CD4-positive, alpha-beta memory T cell (primary cell): ENCODE results near the gene ETV6. TPM values are rescaled to one million over a fixed set of nuclear protein-coding genes. Genes with fewer than 3 reads are reported as not detected.
A peak's percentile ranks its signal among the peaks of the same experiment; 100 is the strongest.

ENCODE experiments used
- CTCF ChIA-PET: fragments of 350-600 bp; sonication (Branson Sonifier 250); formaldehyde crosslinking; loops from one replicate; lab custom pipeline; 2021; ENCODE audit warnings: inconsistent platforms; ENCODE audit not compliant: partially characterized antibody; lab: Charles Lee
- POLR2A ChIA-PET: fragments of 350-600 bp; sonication (Branson Sonifier 250); formaldehyde crosslinking; loops from one replicate; lab custom pipeline; 2021; ENCODE audit not compliant: partially characterized antibody; lab: Charles Lee
- DNase-seq, 5 donors: peaks; one replicate each; pipeline versions ENCODE4 v3.0.0 to v3.0.0-alpha.2; 2020 to 2022; ENCODE audit warnings: mixed read lengths in 1 of 5
- H3K27ac ChIP-seq: one replicate; pipeline ENCODE4 v1.7.0; 2013; ENCODE audit warnings: low read depth, low read length
- H3K27me3 ChIP-seq: 2 replicates; pipeline ENCODE4 v1.7.0; 2013; ENCODE audit warnings: mild to moderate bottlenecking, low read length, moderate library complexity; ENCODE audit not compliant: insufficient read depth
- H3K36me3 ChIP-seq: 2 replicates; pipeline ENCODE4 v1.7.0; 2013; ENCODE audit warnings: mild to moderate bottlenecking, low read length, moderate library complexity; ENCODE audit not compliant: insufficient read depth
- H3K4me1 ChIP-seq: 2 replicates; pipeline ENCODE4 v1.7.0; 2013; ENCODE audit warnings: mild to moderate bottlenecking, low read length, moderate library complexity; ENCODE audit not compliant: insufficient read depth
- H3K4me3 ChIP-seq, 2 donors: one replicate each; pipeline ENCODE4 v1.7.0; 2013; ENCODE audit warnings: low read length in 2 of 2, mild to moderate bottlenecking in 1 of 2
- H3K9me3 ChIP-seq, 2 donors: one replicate each; pipeline ENCODE4 v1.7.0; 2013; ENCODE audit warnings: low read length in 2 of 2, control low read depth in 1 of 2; ENCODE audit not compliant: control insufficient read depth in 1 of 2
- H3K27ac Mint-ChIP-seq, 7 donors: one replicate each; pipeline ENCODE4 v1.8.0; 2020 to 2021; ENCODE audit warnings: mixed read lengths in 7 of 7, mild to moderate bottlenecking in 6 of 7, inconsistent platforms in 3 of 7, moderate library complexity in 3 of 7
- H3K27me3 Mint-ChIP-seq, 2 donors: one replicate each; pipeline ENCODE4 v1.8.0; 2020 to 2021; ENCODE audit warnings: mixed read lengths in 2 of 2
- H3K36me3 Mint-ChIP-seq, 2 donors: one replicate each; pipeline ENCODE4 v1.8.0; 2020 to 2021; ENCODE audit warnings: mixed read lengths in 2 of 2, inconsistent platforms in 1 of 2, mild to moderate bottlenecking in 1 of 2
- H3K4me1 Mint-ChIP-seq, 4 donors: one replicate each; pipeline ENCODE4 v1.8.0; 2020 to 2021; ENCODE audit warnings: mixed read lengths in 4 of 4, mild to moderate bottlenecking in 1 of 4
- H3K4me3 Mint-ChIP-seq, 8 donors: one replicate each; pipeline ENCODE4 v1.8.0; 2020 to 2021; ENCODE audit warnings: mixed read lengths in 8 of 8, mild to moderate bottlenecking in 7 of 8, moderate library complexity in 6 of 8, inconsistent platforms in 3 of 8
- H3K9me3 Mint-ChIP-seq, 8 donors: one replicate each; pipeline ENCODE4 v1.8.0; 2020 to 2021; ENCODE audit warnings: mixed read lengths in 8 of 8, mild to moderate bottlenecking in 5 of 8, inconsistent platforms in 3 of 8, moderate library complexity in 1 of 8
- intact Hi-C: fragments of 100-400 bp; cut with micrococcal nuclease; formaldehyde crosslinking; loops from one replicate; pipeline ENCODE4 v1.15.1; 2023
- polyA plus RNA-seq, 2 donors: library from polyadenylated mRNA; unstranded; fragments of 300-500 nt; fragmentation: Illumina TruSeq; gene quantifications; one replicate each; pipeline ENCODE4 v1.2.3, GENCODE V29; 2021
- total RNA-seq, 2 experiments: library from RNA; stranded (reverse); gene quantifications; one replicate each; pipeline ENCODE4 v1.2.3, GENCODE V29; 2021

Gene ETV6
- total and polyA plus RNA-seq, 4 experiments from 2014 or later: 3.3 to 43.9 (median 25.7) TPM

- peaks cover 6 to 8% of the 10 kb centered on the region in 2 donors for H3K36me3 Mint-ChIP-seq
- peaks cover 24 to 62% (median 42%) of the 10 kb centered on the region in 4 donors for H3K4me1 Mint-ChIP-seq
- no peaks in the 10 kb centered on the region for H3K9me3 ChIP-seq
- no peak overlapping the region for H3K4me3 Mint-ChIP-seq
- no peak for DNase-seq
- no peak overlapping the region for H3K27ac ChIP-seq
- ChIA-PET CTCF (interaction anchor here (0.7 to 2.7 kb wide), 3 partner anchors 14 to 287 kb away, joined by 3 to 6 read pairs (median 6); no protein-coding TSS in a partner anchor), POLR2A (interaction anchor here (0.6 kb wide), 1 partner anchor 15 kb away, joined by 3 read pairs; no protein-coding TSS in a partner anchor)
- no peak overlapping the region for H3K4me3 ChIP-seq
- no peaks in the 10 kb centered on the region for H3K27me3 Mint-ChIP-seq
- intact Hi-C loops: no loop called here
- no peaks in the 10 kb centered on the region for H3K36me3 ChIP-seq
- no peaks in the 10 kb centered on the region for H3K9me3 Mint-ChIP-seq
- H3K27ac Mint-ChIP-seq: peak overlapping the region in 1 of 7 donors; percentile 6
- H3K27me3 ChIP-seq: no peaks in the 10 kb centered on the region
- H3K4me1 ChIP-seq: peaks cover 9% of the 10 kb centered on the region
Observed at GRCh38 chr12:11746024-11746771, 96.7 kb downstream of the ETV6 start.

- CTCF ChIA-PET: interaction anchor here (0.7 to 1.8 kb wide), 3 partner anchors 15 to 287 kb away, joined by 3 to 6 read pairs (median 4); no protein-coding TSS in a partner anchor
- H3K27ac ChIP-seq: no peak overlapping the region
- H3K4me1 ChIP-seq: no peaks in the 10 kb centered on the region
- Mint-ChIP-seq H3K27ac (no peak overlapping the region), H3K9me3 (no peaks in the 10 kb centered on the region), H3K27me3 (no peaks in the 10 kb centered on the region), H3K36me3 (peaks cover 11% of the 10 kb centered on the region in 2 donors), H3K4me3 (no peak overlapping the region), H3K4me1 (peaks cover 19 to 55% (median 39%) of the 10 kb centered on the region in 4 donors)
- POLR2A ChIA-PET: interaction anchor here (0.6 to 1.5 kb wide), 3 partner anchors 10 to 16 kb away, joined by 3 to 4 read pairs (median 3); no protein-coding TSS in a partner anchor
- no peaks in the 10 kb centered on the region for H3K36me3 ChIP-seq
- no peaks in the 10 kb centered on the region for H3K27me3 ChIP-seq
- H3K9me3 ChIP-seq: no peaks in the 10 kb centered on the region
- intact Hi-C loops: no loop called here
- no peak for DNase-seq
- H3K4me3 ChIP-seq: no peak overlapping the region
Observed at GRCh38 chr12:11746940-11747716, 97.7 kb downstream of the ETV6 start.

- H3K9me3 Mint-ChIP-seq: no peaks in the 10 kb centered on the region
- intact Hi-C loops: no loop called here
- DNase-seq: no peak
- ChIA-PET POLR2A (interaction anchor here (0.7 to 1.5 kb wide), 2 partner anchors 9 to 13 kb away, joined by 3 to 4 read pairs; no protein-coding TSS in a partner anchor), CTCF (interaction anchor here (1.1 to 1.8 kb wide), 2 partner anchors 16 to 65 kb away, joined by 3 to 6 read pairs; no protein-coding TSS in a partner anchor)
- Histone ChIP-seq H3K36me3 (no peaks in the 10 kb centered on the region), H3K27me3 (no peaks in the 10 kb centered on the region), H3K9me3 (no peaks in the 10 kb centered on the region), H3K27ac (no peak overlapping the region), H3K4me1 (no peaks in the 10 kb centered on the region), H3K4me3 (no peak overlapping the region)
- no peak overlapping the region for H3K27ac Mint-ChIP-seq
- no peak overlapping the region for H3K4me3 Mint-ChIP-seq
- peaks cover 19 to 52% (median 38%) of the 10 kb centered on the region in 4 donors for H3K4me1 Mint-ChIP-seq
- H3K36me3 Mint-ChIP-seq: peaks cover 15 to 17% of the 10 kb centered on the region in 2 donors
- H3K27me3 Mint-ChIP-seq: no peaks in the 10 kb centered on the region
Observed at GRCh38 chr12:11747969-11748368, 98.5 kb downstream of the ETV6 start.

GRCh38 chr12:11748903-11749302 is 99.4 kb downstream of the ETV6 start:
- no peak for DNase-seq
- H3K4me1 ChIP-seq: no peaks in the 10 kb centered on the region
- Mint-ChIP-seq H3K36me3 (peaks cover 24 to 26% of the 10 kb centered on the region in 2 donors), H3K9me3 (no peaks in the 10 kb centered on the region), H3K4me3 (no peak overlapping the region), H3K27ac (peak overlapping the region in 2 of 7 donors; percentile 3 to 24), H3K27me3 (no peaks in the 10 kb centered on the region), H3K4me1 (peaks cover 15 to 43% (median 34%) of the 10 kb centered on the region in 4 donors)
- no peak overlapping the region for H3K27ac ChIP-seq
- ChIA-PET POLR2A (no interaction called here), CTCF (interaction anchor here (1.2 to 2.2 kb wide), 3 partner anchors 12 to 17 kb away, joined by 3 to 6 read pairs (median 4); no protein-coding TSS in a partner anchor)
- H3K27me3 ChIP-seq: no peaks in the 10 kb centered on the region
- peaks cover 6% of the 10 kb centered on the region for H3K36me3 ChIP-seq
- H3K9me3 ChIP-seq: no peaks in the 10 kb centered on the region
- intact Hi-C loops: no loop called here
- H3K4me3 ChIP-seq: no peak overlapping the region

DNA sequence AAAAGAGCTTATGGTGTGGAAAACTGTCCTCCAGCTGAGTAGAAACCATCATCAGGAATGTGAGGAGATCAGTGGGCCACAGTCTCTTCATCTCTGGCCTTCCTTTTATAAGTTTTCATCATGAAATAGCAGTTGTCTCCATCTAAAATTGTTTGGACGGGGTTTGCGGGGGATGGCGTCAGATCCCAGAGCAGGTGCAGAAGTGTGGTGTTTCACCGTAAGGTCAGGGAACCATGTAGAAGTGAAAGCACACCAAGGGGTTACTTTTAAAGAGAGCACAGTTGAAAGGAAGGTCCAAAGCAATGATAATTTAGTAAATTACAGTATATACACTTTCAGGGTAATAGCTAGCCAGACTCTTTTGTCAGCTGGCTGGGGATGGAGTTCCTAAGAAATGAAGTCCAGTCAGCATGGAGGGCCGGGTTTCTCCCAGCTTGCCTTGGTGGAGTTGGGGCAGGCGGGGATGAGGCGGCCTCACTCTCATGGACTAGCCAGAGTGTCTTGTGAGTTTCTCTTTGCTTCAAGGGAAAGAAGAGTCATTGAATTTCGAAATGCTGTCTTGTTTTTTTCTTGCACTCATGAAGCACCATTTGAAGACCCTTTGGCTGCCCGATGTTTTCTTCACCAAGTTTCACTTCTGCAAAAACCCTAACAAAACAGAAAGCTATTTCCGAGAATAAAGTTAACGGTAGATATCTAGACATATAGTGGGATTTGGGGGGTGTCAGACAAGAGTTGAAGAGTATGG is 100.6 kb downstream of the ETV6 start:
- no peaks in the 10 kb centered on the region for H3K9me3 ChIP-seq
- Mint-ChIP-seq H3K9me3 (no peaks in the 10 kb centered on the region), H3K36me3 (peaks cover 35 to 36% of the 10 kb centered on the region in 2 donors), H3K27me3 (no peaks in the 10 kb centered on the region), H3K27ac (peak overlapping the region in 2 of 7 donors; percentile 48 to 67), H3K4me3 (peak overlapping the region in 1 of 8 donors; percentile 15), H3K4me1 (peaks cover 14 to 38% (median 28%) of the 10 kb centered on the region in 4 donors)
- CTCF ChIA-PET: interaction anchor here (2.2 kb wide), 1 partner anchor 10 kb away, joined by 4 read pairs; no protein-coding TSS in a partner anchor
- H3K27me3 ChIP-seq: no peaks in the 10 kb centered on the region
- no peak for DNase-seq
- H3K36me3 ChIP-seq: peaks cover 6% of the 10 kb centered on the region
- intact Hi-C loops: no loop called here
- POLR2A ChIA-PET: no interaction called here
- no peak overlapping the region for H3K27ac ChIP-seq
- H3K4me1 ChIP-seq: no peaks in the 10 kb centered on the region
- H3K4me3 ChIP-seq: no peak overlapping the region

- Mint-ChIP-seq H3K9me3 (no peaks in the 10 kb centered on the region), H3K4me1 (peaks cover 6 to 21% (median 11%) of the 10 kb centered on the region in 4 donors), H3K27ac (peak overlapping the region in 4 of 7 donors; percentile 12 to 18 (median 15)), H3K36me3 (peaks cover 48 to 49% of the 10 kb centered on the region in 2 donors), H3K4me3 (no peak overlapping the region), H3K27me3 (no peaks in the 10 kb centered on the region)
- Histone ChIP-seq H3K9me3 (no peaks in the 10 kb centered on the region), H3K36me3 (peaks cover 6% of the 10 kb centered on the region), H3K4me1 (peaks cover under 1% of the 10 kb centered on the region), H3K27ac (no peak overlapping the region), H3K27me3 (no peaks in the 10 kb centered on the region), H3K4me3 (no peak overlapping the region)
- CTCF ChIA-PET: interaction anchor here (1.0 kb wide), 1 partner anchor 10 kb away, joined by 3 read pairs; no protein-coding TSS in a partner anchor
- POLR2A ChIA-PET: no interaction called here
- no peak for DNase-seq
- intact Hi-C loops: no loop called here
Observed at GRCh38 chr12:11752403-11753149, 103.1 kb downstream of the ETV6 start.
